Activated T-helper 1 cell treated with anti-CD3 and anti-CD28 coated beads, Interleukin-12 subunit alpha, Interleukin-12 subunit beta, Interleukin-2, Interleukin-4 antibody, amounts not matched to agents 30 ng/mL and 10 ng/mL and 1 ng/mL, durations not matched to agents 14 hours and 24 hours and 36 hours (primary cell): Measurements from ENCODE around the gene TM4SF18. TPM values are rescaled to one million over a fixed set of nuclear protein-coding genes. Genes with fewer than 3 reads are reported as not detected.

ENCODE experiments used
- DNase-seq: peaks from one replicate; pipeline ENCODE4 v3.0.0; 2021; ENCODE audit warnings: low spot score
- H3K27ac Mint-ChIP-seq: one replicate; pipeline ENCODE4 v1.8.0; 2021; ENCODE audit warnings: mild to moderate bottlenecking, mixed read lengths
- H3K27me3 Mint-ChIP-seq: one replicate; pipeline ENCODE4 v1.8.0; 2022; ENCODE audit warnings: mild to moderate bottlenecking, moderate library complexity, mixed read lengths; ENCODE audit not compliant: insufficient read depth
- H3K36me3 Mint-ChIP-seq: one replicate; pipeline ENCODE4 v1.8.0; 2021; ENCODE audit warnings: low read depth, mixed read lengths
- H3K4me1 Mint-ChIP-seq: one replicate; pipeline ENCODE4 v1.8.0; 2021; ENCODE audit warnings: low read depth, mixed read lengths
- H3K4me3 Mint-ChIP-seq: one replicate; pipeline ENCODE4 v1.8.0; 2021; ENCODE audit warnings: mild to moderate bottlenecking, moderate library complexity, mixed read lengths
- H3K9me3 Mint-ChIP-seq: one replicate; pipeline ENCODE4 v1.8.0; 2021; ENCODE audit warnings: mixed read lengths
- intact Hi-C: fragments of 100-400 bp; cut with micrococcal nuclease; formaldehyde crosslinking; loops from one replicate; pipeline ENCODE4 v1.15.1; 2024
- total RNA-seq: library from RNA; stranded (reverse); gene quantifications from 2 replicates; pipeline ENCODE4 v1.2.3, GENCODE V29; 2022

The TM4SF18 gene
- total RNA-seq, 1 donor from 2014 or later, result not detected

GRCh38 chr3:149313542-149313941 lies 19.9 kb downstream of the TM4SF18 start:
- Mint-ChIP-seq H3K27ac (no peak overlapping the region), H3K4me3 (no peak overlapping the region), H3K9me3 (no peaks in the 10 kb centered on the region), H3K27me3 (peaks cover 26% of the 10 kb centered on the region), H3K4me1 (no peaks in the 10 kb centered on the region), H3K36me3 (peaks cover 1% of the 10 kb centered on the region)
- intact Hi-C loops, result no loop called here
- no peak for DNase-seq

GRCh38 chr3:149310796-149311534 lies 22.5 kb downstream of the TM4SF18 start:
- Mint-ChIP-seq H3K9me3 (no peaks in the 10 kb centered on the region), H3K36me3 (peaks cover 1% of the 10 kb centered on the region), H3K27ac (no peak overlapping the region), H3K4me1 (no peaks in the 10 kb centered on the region), H3K4me3 (no peak overlapping the region), H3K27me3 (peaks cover 24% of the 10 kb centered on the region)
- intact Hi-C loops, result no loop called here
- DNase-seq, result no peak

DNA sequence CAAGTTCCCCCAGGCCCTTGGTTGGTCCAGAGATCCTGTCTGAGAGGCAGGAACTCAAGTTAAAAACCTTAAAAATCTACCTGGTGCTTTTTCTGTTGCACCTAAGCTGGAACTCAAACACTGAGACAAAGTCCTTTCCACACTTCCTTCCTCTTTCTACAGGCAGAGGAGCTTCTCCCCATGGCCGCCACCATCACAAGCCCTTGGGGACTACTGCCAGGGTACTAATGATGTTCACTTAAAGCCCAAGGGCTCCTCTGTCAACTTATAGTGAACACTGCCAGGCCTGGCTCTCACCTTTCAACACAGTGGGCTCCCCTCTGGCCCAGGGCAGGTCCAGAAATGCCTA lies 26.0 kb downstream of the TM4SF18 start:
- Mint-ChIP-seq H3K27ac (no peak overlapping the region), H3K4me1 (no peaks in the 10 kb centered on the region), H3K4me3 (no peak overlapping the region), H3K36me3 (peaks cover 1% of the 10 kb centered on the region), H3K27me3 (peaks cover 20% of the 10 kb centered on the region), H3K9me3 (no peaks in the 10 kb centered on the region)
- no peak for DNase-seq
- intact Hi-C loops, result no loop called here

DNA sequence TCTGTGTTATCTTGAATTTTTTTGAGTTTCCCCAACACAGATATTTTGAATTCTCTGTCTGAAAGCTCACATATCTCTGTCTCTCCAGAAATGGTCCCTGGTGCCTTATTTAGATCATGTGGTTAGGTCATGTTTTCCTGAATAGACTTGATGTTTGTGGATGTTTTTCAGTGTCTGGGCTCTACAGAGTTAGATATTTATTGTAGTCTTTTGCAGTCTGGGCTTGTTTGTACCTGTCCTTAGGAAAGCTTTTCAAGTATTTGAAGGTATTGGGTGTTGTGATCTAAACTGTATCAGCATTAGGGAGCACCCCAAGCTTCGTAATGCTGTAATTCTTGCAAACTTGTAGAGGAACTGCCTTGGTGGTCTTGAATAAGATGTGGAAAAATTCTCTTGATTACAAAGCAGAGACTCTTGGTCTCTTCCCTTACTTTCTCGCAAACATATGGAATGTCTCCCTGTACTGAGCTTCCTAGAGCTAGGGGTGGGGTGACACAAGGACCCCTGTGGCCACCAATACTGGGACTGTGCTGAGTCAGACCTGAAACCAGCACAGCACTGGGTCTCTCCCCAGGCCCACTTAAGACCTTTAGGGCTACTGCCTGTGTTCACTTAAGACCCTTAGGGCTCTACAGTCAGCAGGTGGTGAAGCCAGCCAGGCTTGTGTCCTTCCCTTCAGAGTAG lies 26.5 kb downstream of the TM4SF18 start:
- DNase-seq, result no peak
- H3K9me3 Mint-ChIP-seq, result no peaks in the 10 kb centered on the region
- peaks cover 15% of the 10 kb centered on the region for H3K27me3 Mint-ChIP-seq
- intact Hi-C loops, result no loop called here
- H3K36me3 Mint-ChIP-seq, result peaks cover 1% of the 10 kb centered on the region
- H3K27ac Mint-ChIP-seq, result no peak overlapping the region
- H3K4me3 Mint-ChIP-seq, result no peak overlapping the region
- H3K4me1 Mint-ChIP-seq, result no peaks in the 10 kb centered on the region

- intact Hi-C loops, result no loop called here
- Mint-ChIP-seq H3K27me3 (peaks cover 14% of the 10 kb centered on the region), H3K4me3 (no peak overlapping the region), H3K36me3 (peaks cover 1% of the 10 kb centered on the region), H3K27ac (no peak overlapping the region), H3K4me1 (peaks cover 1% of the 10 kb centered on the region), H3K9me3 (no peaks in the 10 kb centered on the region)
- no peak for DNase-seq
Observed at GRCh38 chr3:149305376-149305775, 28.1 kb downstream of the TM4SF18 start.

GRCh38 chr3:149299938-149300801 lies 33.3 kb downstream of the TM4SF18 start:
- no peaks in the 10 kb centered on the region for H3K9me3 Mint-ChIP-seq
- no peak for DNase-seq
- intact Hi-C loops, result no loop called here
- H3K4me1 Mint-ChIP-seq, result peaks cover 6% of the 10 kb centered on the region
- H3K27me3 Mint-ChIP-seq, result peaks cover 21% of the 10 kb centered on the region
- no peak overlapping the region for H3K27ac Mint-ChIP-seq
- H3K36me3 Mint-ChIP-seq, result no peaks in the 10 kb centered on the region
- H3K4me3 Mint-ChIP-seq, result no peak overlapping the region

DNA sequence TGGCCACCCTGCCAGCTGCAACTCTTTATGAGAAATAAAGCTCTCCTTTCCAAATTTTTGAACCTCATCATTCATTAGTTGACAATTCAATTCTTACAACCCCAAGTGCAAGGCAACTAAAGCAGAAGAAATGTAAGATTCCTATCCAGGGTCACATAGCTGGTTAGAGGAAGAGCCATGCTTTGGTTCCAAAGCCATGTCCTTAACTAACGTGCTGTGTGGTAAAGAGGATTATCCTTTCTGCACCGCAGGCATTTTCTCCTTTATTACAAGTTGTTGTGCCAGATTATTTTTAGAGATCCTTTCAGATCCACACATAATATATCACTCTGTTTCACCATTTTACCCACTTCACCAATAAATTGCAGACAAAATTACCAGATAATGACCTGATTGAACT lies 36.5 kb downstream of the TM4SF18 start:
- no peak overlapping the region for H3K27ac Mint-ChIP-seq
- peaks cover 13% of the 10 kb centered on the region for H3K27me3 Mint-ChIP-seq
- peaks cover 6% of the 10 kb centered on the region for H3K4me1 Mint-ChIP-seq
- H3K4me3 Mint-ChIP-seq, result no peak overlapping the region
- H3K36me3 Mint-ChIP-seq, result no peaks in the 10 kb centered on the region
- no peaks in the 10 kb centered on the region for H3K9me3 Mint-ChIP-seq
- no peak for DNase-seq
- intact Hi-C loops, result no loop called here

DNA sequence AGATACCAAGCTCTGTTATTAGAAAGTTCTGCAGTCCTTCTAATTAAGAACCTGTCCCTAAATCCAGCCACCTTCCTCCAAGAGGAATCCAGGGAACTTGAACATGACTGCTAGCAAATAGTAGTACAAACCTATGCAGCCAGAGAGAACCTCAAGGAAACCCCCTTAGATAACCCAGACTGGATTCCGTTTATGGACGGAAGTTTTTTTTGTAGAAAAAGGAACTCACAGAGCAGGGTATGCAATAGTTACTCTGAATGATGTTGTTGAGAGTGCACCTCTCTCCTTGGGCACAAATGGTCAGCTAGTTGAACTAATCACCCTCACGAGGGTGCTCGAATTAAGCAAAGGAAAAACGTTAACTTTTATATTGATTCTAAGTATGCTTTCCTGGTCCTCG lies 40.8 kb downstream of the TM4SF18 start:
- DNase-seq, result no peak
- Mint-ChIP-seq H3K4me1 (no peaks in the 10 kb centered on the region), H3K4me3 (no peak overlapping the region), H3K27ac (no peak overlapping the region), H3K27me3 (peaks cover 8% of the 10 kb centered on the region), H3K36me3 (no peaks in the 10 kb centered on the region), H3K9me3 (no peaks in the 10 kb centered on the region)
- intact Hi-C loops, result no loop called here

DNA sequence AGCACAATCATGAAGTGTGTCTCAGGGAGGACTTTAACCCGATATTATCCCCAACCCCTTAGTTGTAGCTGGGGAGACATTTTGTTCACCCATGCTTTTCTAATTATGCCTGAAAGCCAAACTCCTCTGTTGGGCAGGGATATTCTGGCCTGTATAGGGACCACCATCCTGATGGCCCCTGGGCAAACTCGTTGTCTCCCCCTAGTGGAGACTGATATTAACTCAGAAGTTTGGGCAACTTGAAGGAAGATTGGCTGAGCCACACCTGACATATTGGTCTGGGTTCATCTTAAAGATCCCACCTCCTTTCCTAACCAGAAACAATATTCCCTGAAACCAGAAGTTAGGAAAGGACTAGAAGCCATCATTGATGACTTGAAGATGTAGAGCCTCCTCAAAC lies 42.3 kb downstream of the TM4SF18 start:
- no peaks in the 10 kb centered on the region for H3K36me3 Mint-ChIP-seq
- intact Hi-C loops, result no loop called here
- no peak overlapping the region for H3K4me3 Mint-ChIP-seq
- DNase-seq, result no peak
- H3K9me3 Mint-ChIP-seq, result no peaks in the 10 kb centered on the region
- peaks cover 3% of the 10 kb centered on the region for H3K27me3 Mint-ChIP-seq
- H3K4me1 Mint-ChIP-seq, result no peaks in the 10 kb centered on the region
- H3K27ac Mint-ChIP-seq, result no peak overlapping the region

GRCh38 chr3:149288655-149289054 lies 44.8 kb downstream of the TM4SF18 start:
- intact Hi-C loops, result no loop called here
- Mint-ChIP-seq H3K27ac (no peak overlapping the region), H3K4me1 (no peaks in the 10 kb centered on the region), H3K27me3 (no peaks in the 10 kb centered on the region), H3K36me3 (no peaks in the 10 kb centered on the region), H3K9me3 (no peaks in the 10 kb centered on the region), H3K4me3 (no peak overlapping the region)
- no peak for DNase-seq

DNA sequence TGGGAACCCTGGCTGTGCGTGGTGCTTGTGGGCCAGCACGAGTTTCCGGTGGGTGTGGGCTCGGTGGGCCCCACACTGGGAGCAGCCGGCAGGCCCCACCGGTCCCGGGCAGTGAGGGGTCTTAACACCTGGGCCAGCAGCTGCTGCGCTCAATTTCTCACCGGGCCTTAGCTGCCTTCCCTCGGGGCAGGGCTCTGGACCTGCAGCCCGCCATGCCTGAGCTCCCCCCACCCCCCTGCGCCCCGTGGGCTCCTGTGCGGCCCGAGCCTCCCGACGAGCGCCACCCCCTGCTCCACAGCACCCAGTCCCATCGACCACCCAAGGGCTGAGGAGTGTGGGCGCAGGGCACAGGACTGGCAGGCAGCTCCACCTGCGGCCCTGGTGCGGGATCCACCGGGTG lies 49.4 kb downstream of the TM4SF18 start:
- H3K27ac Mint-ChIP-seq, result no peak overlapping the region
- no peaks in the 10 kb centered on the region for H3K4me1 Mint-ChIP-seq
- no peak overlapping the region for H3K4me3 Mint-ChIP-seq
- no peaks in the 10 kb centered on the region for H3K9me3 Mint-ChIP-seq
- DNase-seq, result no peak
- no peaks in the 10 kb centered on the region for H3K27me3 Mint-ChIP-seq
- H3K36me3 Mint-ChIP-seq, result no peaks in the 10 kb centered on the region
- intact Hi-C loops, result no loop called here

- no peak for DNase-seq
- H3K36me3 Mint-ChIP-seq, result no peaks in the 10 kb centered on the region
- H3K4me1 Mint-ChIP-seq, result no peaks in the 10 kb centered on the region
- H3K9me3 Mint-ChIP-seq, result no peaks in the 10 kb centered on the region
- no peaks in the 10 kb centered on the region for H3K27me3 Mint-ChIP-seq
- intact Hi-C loops, result no loop called here
- no peak overlapping the region for H3K27ac Mint-ChIP-seq
- no peak overlapping the region for H3K4me3 Mint-ChIP-seq
Observed at GRCh38 chr3:149283401-149283800, 50.0 kb downstream of the TM4SF18 start.

GRCh38 chr3:149282836-149283235 lies 50.6 kb downstream of the TM4SF18 start:
- Mint-ChIP-seq H3K36me3 (no peaks in the 10 kb centered on the region), H3K27ac (no peak overlapping the region), H3K4me1 (peaks cover 2% of the 10 kb centered on the region), H3K9me3 (no peaks in the 10 kb centered on the region), H3K27me3 (no peaks in the 10 kb centered on the region), H3K4me3 (no peak overlapping the region)
- intact Hi-C loops, result no loop called here
- no peak for DNase-seq
